Keratinocyte (primary cell): ENCODE results near the gene PPM1H. TPM values are rescaled to one million over a fixed set of nuclear protein-coding genes. Genes with fewer than 3 reads are reported as not detected.

Experiments
- DNase-seq: peaks from one replicate; pipeline ENCODE4 v3.0.0-alpha.2; 2011; ENCODE audit warnings: low read depth, missing footprints, low spot score
- FAIRE-seq: peaks from 2 replicates; lab custom pipeline; 2011; peaks lifted over from hg19 to GRCh38; lab: Jason Lieb, UNC
- H2AFZ ChIP-seq: 2 replicates; pipeline ENCODE4 v1.6.0; 2012; ENCODE audit warnings: low read length, control low read depth, inconsistent platforms; ENCODE audit not compliant: control insufficient read depth
- H3K27ac ChIP-seq: 2 replicates; pipeline ENCODE4 v1.5.1; 2011; ENCODE audit warnings: low read length; ENCODE audit not compliant: control insufficient read depth, insufficient read depth
- H3K27me3 ChIP-seq: 3 replicates; pipeline ENCODE4 v1.6.0; 2011; ENCODE audit warnings: low read length; ENCODE audit not compliant: control insufficient read depth, insufficient read depth; ENCODE audit errors: extremely low read depth
- H3K36me3 ChIP-seq, 2 experiments: 2 replicates in 1 of 2; 3 replicates in 1 of 2; pipeline ENCODE4 v1.5.1; 2011; ENCODE audit warnings: low read length in 2 of 2, mild to moderate bottlenecking in 1 of 2; ENCODE audit not compliant: control insufficient read depth in 2 of 2, insufficient read depth in 2 of 2; ENCODE audit errors: extremely low read depth in 1 of 2
- H3K4me1 ChIP-seq: 3 replicates; pipeline ENCODE4 v1.5.1; 2011; ENCODE audit warnings: low read length; ENCODE audit not compliant: control insufficient read depth, insufficient read depth; ENCODE audit errors: extremely low read depth
- H3K4me2 ChIP-seq: 3 replicates; pipeline ENCODE4 v1.6.0; 2011; ENCODE audit warnings: low read depth, low read length; ENCODE audit not compliant: control insufficient read depth, insufficient read depth; ENCODE audit errors: extremely low read depth
- H3K4me3 ChIP-seq, 3 experiments: fragments of 200-600 bp in 1 of 3; sonication (generic) in 1 of 3; 2 replicates in 2 of 3; 3 replicates in 1 of 3; pipeline ENCODE4 v1.5.1; 2011 to 2016; ENCODE audit warnings: low read length in 3 of 3, mild to moderate bottlenecking in 3 of 3, control low read depth in 2 of 3, inconsistent platforms in 1 of 3, low read depth in 1 of 3, mixed read lengths in 1 of 3, mixed run types in 1 of 3, moderate library complexity in 1 of 3; ENCODE audit not compliant: control insufficient read depth in 2 of 3, insufficient read depth in 2 of 3; ENCODE audit errors: extremely low read depth in 1 of 3
- H3K79me2 ChIP-seq: 2 replicates; pipeline ENCODE4 v1.6.0; 2012; ENCODE audit warnings: low read length; ENCODE audit not compliant: control insufficient read depth, insufficient read depth
- H3K9ac ChIP-seq: 3 replicates; pipeline ENCODE4 v1.6.0; 2011; ENCODE audit warnings: low read length; ENCODE audit not compliant: control insufficient read depth, insufficient read depth; ENCODE audit errors: extremely low read depth
- H3K9me1 ChIP-seq: 3 replicates; pipeline ENCODE4 v1.6.0; 2011; ENCODE audit warnings: low read length; ENCODE audit not compliant: control insufficient read depth, insufficient read depth; ENCODE audit errors: extremely low read depth
- H3K9me3 ChIP-seq: 2 replicates; pipeline ENCODE4 v1.5.1; 2012; ENCODE audit warnings: low read depth, low read length; ENCODE audit not compliant: control insufficient read depth
- H4K20me1 ChIP-seq: 3 replicates; pipeline ENCODE4 v1.6.0; 2011; ENCODE audit warnings: low read length; ENCODE audit not compliant: control insufficient read depth, insufficient read depth; ENCODE audit errors: extremely low read depth
- CTCF ChIP-seq, 3 experiments: IDR thresholded peaks in 1 of 3; conservative IDR thresholded peaks in 1 of 3; optimal IDR thresholded peaks in 1 of 3; 2 replicates in 2 of 3; 3 replicates in 1 of 3; pipeline versions ENCODE3 to v1.5.1; 2011; ENCODE audit warnings: low read length in 3 of 3, mild to moderate bottlenecking in 3 of 3, moderate library complexity in 2 of 3, control low read depth in 1 of 3, inconsistent platforms in 1 of 3; ENCODE audit not compliant: insufficient read depth in 2 of 3; ENCODE audit errors: extremely low read depth in 1 of 3
- EZH2 ChIP-seq: IDR thresholded peaks from one replicate; pipeline ENCODE4 v1.6.1; 2012; ENCODE audit warnings: inconsistent platforms, mild to moderate bottlenecking, low read length, moderate library complexity
- dilution Hi-C: fragments of 300-500 bp; cut with MboI; formaldehyde crosslinking; loops from one replicate; pipeline ENCODE4 v1.7.0; 2020; ENCODE audit warnings: low sequenced_read_pairs; ENCODE audit not compliant: extremely low pct_ligation_motif_present
- polyA plus RNA-seq, 5 experiments: library from polyadenylated mRNA; depleted of rRNA in 3 of 5; stranded (reverse) in 3 of 5; stranded (forward) in 1 of 5; unstranded in 1 of 5; fragments of >200 nt; gene quantifications; 1 replicate in 1 of 5; 2 replicates in 3 of 5; 3 replicates in 1 of 5; pipeline versions ENCODE4 v1.2.1 to v1.2.3, GENCODE V29; 2011 to 2012; ENCODE audit warnings: missing spikeins in 2 of 5, low read depth in 1 of 5, low replicate concordance in 1 of 5

PPM1H gene
- polyA plus RNA-seq, 1 donor (not counting 4 experiments of a cell fraction or from before 2014, with no cell fraction given), result 0.09 TPM

GRCh38 chr12:62840806-62841205, 94.1 kb downstream of the PPM1H start:
- no peaks in the 10 kb centered on the region for H3K36me3 ChIP-seq
- H3K79me2 ChIP-seq, result no peaks in the 10 kb centered on the region
- no peaks in the 10 kb centered on the region for H4K20me1 ChIP-seq
- H3K4me1 ChIP-seq, result no peaks in the 10 kb centered on the region
- H2AFZ ChIP-seq, result no peak overlapping the region
- H3K4me2 ChIP-seq, result no peak overlapping the region
- TF ChIP-seq CTCF (optimal IDR thresholded peaks at IDR 0.05 in 1 of 3, IDR thresholded peaks at IDR 0.05 in 1 of 3, conservative IDR thresholded peaks at IDR 0.05 in 1 of 3; ENCODE audit: extremely low read depth in 1 of 3, insufficient read depth in 2 of 3, low read length in 3 of 3) (no peak), EZH2 (no peak)
- H3K9me1 ChIP-seq, result no peaks in the 10 kb centered on the region
- no peak for DNase-seq
- dilution Hi-C loops, result no loop called here
- no peaks in the 10 kb centered on the region for H3K27me3 ChIP-seq
- FAIRE-seq, result no peak
- H3K4me3 ChIP-seq, result no peak overlapping the region
- H3K9ac ChIP-seq, result no peak overlapping the region
- H3K9me3 ChIP-seq, result no peaks in the 10 kb centered on the region
- H3K27ac ChIP-seq, result no peak overlapping the region

- Histone ChIP-seq H4K20me1 (no peaks in the 10 kb centered on the region), H3K79me2 (no peaks in the 10 kb centered on the region), H3K36me3 (no peaks in the 10 kb centered on the region), H3K9me3 (no peaks in the 10 kb centered on the region), H3K27ac (no peak overlapping the region), H3K9me1 (no peaks in the 10 kb centered on the region), H3K4me1 (no peaks in the 10 kb centered on the region), H2AFZ (no peak overlapping the region), H3K27me3 (no peaks in the 10 kb centered on the region), H3K4me3 (no peak overlapping the region), H3K4me2 (no peak overlapping the region), H3K9ac (no peak overlapping the region)
- FAIRE-seq (no peak), DNase-seq (no peak)
- TF ChIP-seq CTCF (optimal IDR thresholded peaks at IDR 0.05 in 1 of 3, IDR thresholded peaks at IDR 0.05 in 1 of 3, conservative IDR thresholded peaks at IDR 0.05 in 1 of 3; ENCODE audit: extremely low read depth in 1 of 3, insufficient read depth in 2 of 3, low read length in 3 of 3) (no peak), EZH2 (no peak)
- dilution Hi-C loops, result no loop called here
Observed at GRCh38 chr12:62839869-62840660, 94.9 kb downstream of the PPM1H start.
